Mucosa of descending colon (tissue), 3 donors: ENCODE data around the gene TAS2R40. TPM values are rescaled to one million over a fixed set of nuclear protein-coding genes. Genes with fewer than 3 reads are reported as not detected.

Experiments used
- ATAC-seq: fragments of 200-7000 bp; cut with Tn5 transposase; one replicate; pipeline ENCODE4 v1.9.1; 2020; ENCODE audit warnings: mild to moderate bottlenecking, moderate library complexity
- DNase-seq, 3 donors: peaks; one replicate each; pipeline ENCODE4 v3.0.0-alpha.2; 2020
- H3K36me3 ChIP-seq: fragments of 200-600 bp; one replicate; pipeline ENCODE4 v1.8.0; 2021; ENCODE audit warnings: low read depth, mild to moderate bottlenecking
- H3K4me1 ChIP-seq: fragments of 200-600 bp; one replicate; pipeline ENCODE4 v1.8.0; 2021; ENCODE audit warnings: low read depth, mild to moderate bottlenecking
- H3K4me3 ChIP-seq: fragments of 200-600 bp; one replicate; pipeline ENCODE4 v1.8.0; 2021; ENCODE audit warnings: mild to moderate bottlenecking
- H3K9me3 ChIP-seq: fragments of 200-600 bp; one replicate; pipeline ENCODE4 v1.8.0; 2021; ENCODE audit warnings: mild to moderate bottlenecking
- intact Hi-C, 2 donors: fragments of 100-400 bp; cut with DNase I in 1 of 2; cut with micrococcal nuclease in 1 of 2; formaldehyde crosslinking; loops; one replicate each; pipeline versions ENCODE4 v1.11.0 to v1.11.1; 2022; cut with DNase I, micrococcal nuclease
- total RNA-seq, 3 donors: library from RNA; stranded (reverse); fragmentation: NEBNext Ultra II Directional in 2 of 3; extraction: Animal tissue kit (Norgen Biotek cat#: 25700) in 2 of 3; gene quantifications; one replicate each; pipeline versions ENCODE4 v1.2.1 to v1.2.4, GENCODE V29; 2021 to 2023
- TF ChIP-seq, protein P1 (sequence below): fragments of 200-600 bp; IDR thresholded peaks from one replicate; pipeline ENCODE4 v1.8.0; 2022; ENCODE audit warnings: antibody characterized with exemption, mild to moderate bottlenecking
- donor health status: DM: no; HTN: no; CAD: no; lungs with moderate emphysema.
- donor health status: DM: no; HTN: no; CAD: no.
- donor health status: DM: no; HTN: yes; CAD: no.

TAS2R40 gene
- total RNA-seq, 3 donors from 2014 or later, result not detected

DNA sequence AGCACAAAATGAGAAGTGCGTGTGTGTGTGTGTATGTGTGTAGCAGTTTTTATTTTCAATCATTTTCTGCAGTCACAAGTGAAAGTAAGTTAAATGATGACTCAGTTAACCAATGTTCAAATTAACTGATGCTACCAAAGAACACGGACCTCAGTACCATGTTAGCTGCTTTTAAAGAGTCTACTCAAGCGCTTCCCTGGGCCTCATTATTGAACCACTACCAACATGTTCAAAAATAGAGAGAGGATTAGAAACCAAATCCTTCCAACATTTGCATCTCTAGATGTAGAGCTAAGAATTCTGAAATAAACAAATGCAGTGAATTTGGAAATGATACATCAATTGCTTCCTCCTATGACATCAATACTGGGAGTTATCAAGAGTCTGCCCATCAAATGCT, 38.8 kb upstream of the TAS2R40 start, which contains the start of gene TAS2R39:
Gene TAS2R39, plus strand, starts transcription at position 396 of the 400 bp plus-strand sequence. Its CDS starts 0 bp downstream, at position 396.
- Histone ChIP-seq H3K36me3 (no peaks in the 10 kb centered on the region), H3K9me3 (peaks cover 4% of the 10 kb centered on the region), H3K4me1 (no peaks in the 10 kb centered on the region), H3K4me3 (no peak within 1 kb of the TSS)
- TF ChIP-seq, protein P1, sequence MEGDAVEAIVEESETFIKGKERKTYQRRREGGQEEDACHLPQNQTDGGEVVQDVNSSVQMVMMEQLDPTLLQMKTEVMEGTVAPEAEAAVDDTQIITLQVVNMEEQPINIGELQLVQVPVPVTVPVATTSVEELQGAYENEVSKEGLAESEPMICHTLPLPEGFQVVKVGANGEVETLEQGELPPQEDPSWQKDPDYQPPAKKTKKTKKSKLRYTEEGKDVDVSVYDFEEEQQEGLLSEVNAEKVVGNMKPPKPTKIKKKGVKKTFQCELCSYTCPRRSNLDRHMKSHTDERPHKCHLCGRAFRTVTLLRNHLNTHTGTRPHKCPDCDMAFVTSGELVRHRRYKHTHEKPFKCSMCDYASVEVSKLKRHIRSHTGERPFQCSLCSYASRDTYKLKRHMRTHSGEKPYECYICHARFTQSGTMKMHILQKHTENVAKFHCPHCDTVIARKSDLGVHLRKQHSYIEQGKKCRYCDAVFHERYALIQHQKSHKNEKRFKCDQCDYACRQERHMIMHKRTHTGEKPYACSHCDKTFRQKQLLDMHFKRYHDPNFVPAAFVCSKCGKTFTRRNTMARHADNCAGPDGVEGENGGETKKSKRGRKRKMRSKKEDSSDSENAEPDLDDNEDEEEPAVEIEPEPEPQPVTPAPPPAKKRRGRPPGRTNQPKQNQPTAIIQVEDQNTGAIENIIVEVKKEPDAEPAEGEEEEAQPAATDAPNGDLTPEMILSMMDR, result no peak
- intact Hi-C loops, result no loop called here
- ATAC-seq, result no peak
- DNase-seq, result no peak

DNA sequence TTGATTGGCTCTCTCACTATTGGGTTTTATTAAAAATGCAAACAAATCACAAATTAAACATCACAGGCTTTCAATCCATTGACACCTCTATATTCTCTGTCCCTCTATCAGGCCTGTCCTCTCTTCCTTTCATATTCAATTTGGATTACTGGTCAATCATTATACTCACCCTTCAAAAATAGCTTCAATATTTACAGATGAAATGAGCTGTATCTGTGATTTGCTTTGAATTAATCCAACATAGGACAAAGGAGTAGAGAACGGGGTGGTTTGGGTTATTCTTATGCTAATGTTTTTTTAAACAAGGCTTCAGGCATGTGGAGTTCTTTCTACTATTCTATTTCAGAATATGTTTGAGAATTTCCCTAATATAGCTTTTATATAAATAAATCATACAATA, 36.3 kb upstream of the TAS2R40 start:
- DNase-seq (no peak), ATAC-seq (no peak)
- intact Hi-C loops, result no loop called here
- Histone ChIP-seq H3K4me3 (no peak overlapping the region), H3K36me3 (no peaks in the 10 kb centered on the region), H3K4me1 (no peaks in the 10 kb centered on the region), H3K9me3 (no peaks in the 10 kb centered on the region)
- TF ChIP-seq, protein P1, result no peak

DNA sequence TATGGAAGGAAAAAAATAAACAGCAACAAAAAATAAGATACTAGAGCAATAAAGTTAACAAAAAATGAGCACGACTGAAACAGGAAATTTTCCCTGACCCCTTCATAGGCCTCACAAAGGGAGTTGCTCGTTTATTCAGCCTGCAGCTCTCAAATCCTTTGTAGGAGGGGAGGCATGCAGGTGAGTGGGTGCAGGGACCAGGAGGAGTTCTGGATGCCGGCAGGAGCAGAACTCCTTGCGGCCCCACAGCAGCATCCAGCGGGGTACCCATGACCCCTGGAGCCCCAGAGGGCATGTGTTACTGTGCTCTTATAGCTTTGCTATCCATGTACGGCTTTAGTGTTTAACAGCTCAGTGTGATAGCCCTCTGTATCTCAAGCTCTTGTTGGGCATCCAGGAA, 32.8 kb upstream of the TAS2R40 start:
- ATAC-seq (no peak), DNase-seq (no peak)
- Histone ChIP-seq H3K4me1 (no peaks in the 10 kb centered on the region), H3K9me3 (no peaks in the 10 kb centered on the region), H3K4me3 (no peak overlapping the region), H3K36me3 (no peaks in the 10 kb centered on the region)
- TF ChIP-seq, protein P1, result no peak
- intact Hi-C loops, result no loop called here

DNA sequence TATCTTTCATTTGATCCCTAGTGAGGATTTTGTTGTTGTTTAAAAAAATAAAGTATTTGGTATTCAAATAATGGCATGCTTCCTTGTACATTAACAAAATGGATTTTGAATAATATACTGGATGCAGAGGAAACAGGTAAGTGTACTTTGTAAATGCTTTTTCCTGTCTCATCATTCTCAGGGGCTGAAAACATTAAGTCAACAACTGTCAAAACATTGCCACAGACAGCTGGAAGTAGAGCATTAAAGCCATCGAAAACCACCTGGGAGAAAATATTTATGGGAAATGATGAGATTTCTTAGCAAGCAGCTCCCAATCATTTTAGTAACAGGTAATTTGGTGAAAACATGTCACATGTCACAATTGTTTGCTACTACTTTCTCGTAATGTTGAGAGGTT, 28.0 kb upstream of the TAS2R40 start:
- ATAC-seq (no peak), DNase-seq (no peak)
- Histone ChIP-seq H3K4me3 (no peak overlapping the region), H3K9me3 (no peaks in the 10 kb centered on the region), H3K4me1 (no peaks in the 10 kb centered on the region), H3K36me3 (no peaks in the 10 kb centered on the region)
- TF ChIP-seq, protein P1, result no peak
- intact Hi-C loops, result no loop called here

DNA sequence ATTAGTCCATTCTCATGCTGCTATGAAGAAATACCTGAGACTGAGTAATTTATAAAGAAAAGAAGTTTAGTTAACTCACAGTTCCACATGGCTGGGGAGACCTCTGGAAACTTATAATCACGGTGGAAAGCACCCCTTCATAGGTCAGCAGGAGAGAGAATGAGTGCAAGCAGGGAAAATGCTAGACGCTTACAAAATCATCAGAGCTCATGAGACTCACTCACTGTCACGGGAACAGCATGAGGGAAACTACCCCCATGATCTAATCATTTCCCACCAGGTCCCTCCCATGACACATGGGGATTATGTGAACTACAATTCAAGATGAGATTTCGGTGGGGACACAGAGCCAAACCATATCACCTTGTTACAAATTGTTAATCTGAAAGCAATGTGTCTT, 22.8 kb upstream of the TAS2R40 start:
- intact Hi-C loops, result no loop called here
- TF ChIP-seq, protein P1, result no peak
- no peak for DNase-seq
- H3K36me3 ChIP-seq, result no peaks in the 10 kb centered on the region
- no peak overlapping the region for H3K4me3 ChIP-seq
- H3K9me3 ChIP-seq, result no peaks in the 10 kb centered on the region
- no peaks in the 10 kb centered on the region for H3K4me1 ChIP-seq
- no peak for ATAC-seq

DNA sequence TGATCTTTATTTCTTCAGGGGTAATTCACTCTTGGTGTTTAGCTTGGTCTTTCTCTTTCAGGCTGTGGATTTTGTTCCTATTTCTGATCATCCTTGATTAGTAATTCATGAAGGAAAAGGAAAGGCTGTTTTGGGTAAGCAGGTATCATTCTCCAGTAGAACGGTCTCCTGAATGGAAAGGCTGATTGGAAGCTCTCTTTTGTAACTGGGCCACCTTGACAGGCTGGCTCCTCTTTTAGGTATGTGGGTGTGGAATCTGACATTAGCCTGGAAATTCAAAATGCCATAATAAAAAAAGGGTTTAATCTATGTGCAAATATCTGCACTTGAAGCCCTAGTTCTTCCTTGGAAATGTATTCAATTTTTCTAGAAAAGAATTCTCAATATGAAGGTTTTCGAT, 19.7 kb upstream of the TAS2R40 start:
- Histone ChIP-seq H3K9me3 (no peaks in the 10 kb centered on the region), H3K4me1 (no peaks in the 10 kb centered on the region), H3K36me3 (no peaks in the 10 kb centered on the region), H3K4me3 (no peak overlapping the region)
- intact Hi-C loops, result no loop called here
- TF ChIP-seq, protein P1, result no peak
- DNase-seq (no peak), ATAC-seq (no peak)
